MM.1S (cell line): ENCODE results near the gene TMEM79.

Source experiments
- DNase-seq: peaks from one replicate; pipeline ENCODE4 v3.0.0-alpha.2; 2015
- H2AFZ ChIP-seq: fragments of 300-600 bp; sonication (generic); 2 replicates; pipeline ENCODE4 v1.6.0; 2016; ENCODE audit warnings: antibody characterized with exemption, low read length
- H3F3A ChIP-seq: fragments of 300-600 bp; sonication (generic); 2 replicates; pipeline ENCODE4 v1.6.1; 2016; ENCODE audit warnings: mild to moderate bottlenecking, antibody characterized with exemption, low read length, moderate library complexity, mixed read lengths; ENCODE audit not compliant: insufficient read depth
- H3K27ac ChIP-seq: fragments of 300-600 bp; sonication (generic); 2 replicates; pipeline ENCODE4 v1.5.1; 2016; ENCODE audit warnings: mild to moderate bottlenecking, low read length
- H3K27me3 ChIP-seq: fragments of 300-600 bp; sonication (generic); replicated peaks from 2 replicates; pipeline ENCODE4 v1.6.0; 2016; ENCODE audit warnings: low read length; ENCODE audit not compliant: insufficient read depth
- H3K36me3 ChIP-seq: fragments of 300-600 bp; sonication (generic); replicated peaks from 2 replicates; pipeline ENCODE4 v1.6.1; 2016; ENCODE audit warnings: mild to moderate bottlenecking, low read length, mixed read lengths; ENCODE audit not compliant: insufficient read depth
- H3K4me1 ChIP-seq: fragments of 300-600 bp; sonication (generic); 2 replicates; pipeline ENCODE4 v1.6.1; 2016; ENCODE audit warnings: low read length, mixed read lengths
- H3K4me2 ChIP-seq: fragments of 300-600 bp; sonication (generic); 2 replicates; pipeline ENCODE4 v1.6.0; 2016; ENCODE audit warnings: low read depth, low read length
- H3K4me3 ChIP-seq: fragments of 300-600 bp; sonication (generic); 2 replicates; pipeline ENCODE4 v1.5.1; 2016; ENCODE audit warnings: low read length, mixed read lengths
- H3K79me2 ChIP-seq: fragments of 300-600 bp; sonication (generic); 2 replicates; pipeline ENCODE4 v1.6.1; 2016; ENCODE audit warnings: mixed run types, low read length, mixed read lengths
- H3K9ac ChIP-seq: fragments of 300-600 bp; sonication (generic); 2 replicates; pipeline ENCODE4 v1.6.1; 2016; ENCODE audit warnings: low read length, mixed read lengths
- H3K9me2 ChIP-seq: fragments of 300-600 bp; sonication (generic); replicated peaks from 2 replicates; pipeline ENCODE4 v1.6.1; 2016; ENCODE audit warnings: mild to moderate bottlenecking, low read length, mixed read lengths; ENCODE audit not compliant: insufficient read depth
- H3K9me3 ChIP-seq: fragments of 300-600 bp; sonication (generic); replicated peaks from 2 replicates; pipeline ENCODE4 v1.6.1; 2016; ENCODE audit warnings: mild to moderate bottlenecking, low read length, mixed read lengths; ENCODE audit not compliant: insufficient read depth
- H4K20me1 ChIP-seq: fragments of 300-600 bp; sonication (generic); 2 replicates; pipeline ENCODE4 v1.6.1; 2016; ENCODE audit warnings: mild to moderate bottlenecking, low read length, moderate library complexity, mixed read lengths; ENCODE audit not compliant: insufficient read depth
- CTCF ChIP-seq: fragments of 300-600 bp; sonication (generic); IDR thresholded peaks from 2 replicates; pipeline ENCODE4 v1.5.1; 2016; ENCODE audit warnings: antibody characterized with exemption, low read length, mixed read lengths
- EZH2 ChIP-seq: fragments of 300-600 bp; sonication (generic); optimal IDR thresholded peaks from 2 replicates; pipeline ENCODE3; 2017; ENCODE audit warnings: low read depth, mild to moderate bottlenecking, antibody characterized with exemption, low read length, mixed read lengths
- EZH2phosphoT487 ChIP-seq: fragments of 300-600 bp; sonication (generic); IDR thresholded peaks from 2 replicates; pipeline ENCODE4 v1.6.1; 2018; ENCODE audit warnings: antibody characterized with exemption, low read length

TMEM79 gene

GRCh38 chr1:156308078-156308477 lies 24.0 kb downstream of the TMEM79 start:
- DNase-seq: no peak
- H3K36me3 ChIP-seq: peaks cover 26% of the 10 kb centered on the region; the same call in 1 of the 2 replicates
- no peak for TF ChIP-seq EZH2phosphoT487
- TF ChIP-seq EZH2: no peak
- TF ChIP-seq CTCF: no peak
- H3F3A ChIP-seq: peaks cover 6% of the 10 kb centered on the region; the same call in 1 of the 2 replicates
- no peaks in the 10 kb centered on the region for H3K4me1 ChIP-seq
- no peaks in the 10 kb centered on the region for H3K9me2 ChIP-seq
- H3K4me2 ChIP-seq: no peak overlapping the region
- H3K4me3 ChIP-seq: no peak overlapping the region
- H3K27ac ChIP-seq: no peak overlapping the region
- no peaks in the 10 kb centered on the region for H3K27me3 ChIP-seq
- no peaks in the 10 kb centered on the region for H4K20me1 ChIP-seq
- peaks cover 5% of the 10 kb centered on the region; the same call in 1 of the 2 replicates for H3K79me2 ChIP-seq
- H2AFZ ChIP-seq: no peak overlapping the region
- H3K9ac ChIP-seq: no peak overlapping the region
- H3K9me3 ChIP-seq: no peaks in the 10 kb centered on the region

- no peaks in the 10 kb centered on the region for H3K9me3 ChIP-seq
- no peak overlapping the region for H2AFZ ChIP-seq
- H3K36me3 ChIP-seq: peaks cover 37% of the 10 kb centered on the region
- peaks cover 6% of the 10 kb centered on the region; the same call in 1 of the 2 replicates for H3F3A ChIP-seq
- TF ChIP-seq CTCF (no peak), EZH2 (no peak), EZH2phosphoT487 (no peak)
- no peaks in the 10 kb centered on the region for H3K27me3 ChIP-seq
- H3K9ac ChIP-seq: no peak overlapping the region
- peaks cover 9% of the 10 kb centered on the region; the same call in 1 of the 2 replicates for H3K79me2 ChIP-seq
- H3K9me2 ChIP-seq: no peaks in the 10 kb centered on the region
- no peak overlapping the region for H3K4me2 ChIP-seq
- H3K4me3 ChIP-seq: no peak overlapping the region
- H4K20me1 ChIP-seq: no peaks in the 10 kb centered on the region
- H3K4me1 ChIP-seq: no peaks in the 10 kb centered on the region
- no peak for DNase-seq
- H3K27ac ChIP-seq: no peak overlapping the region
These were observed 26.8 kb downstream of the TMEM79 start for GRCh38 chr1:156310962-156311361.

- Histone ChIP-seq H3K9me2 (no peaks in the 10 kb centered on the region), H2AFZ (no peak overlapping the region), H3K9me3 (no peaks in the 10 kb centered on the region), H3K4me3 (no peak overlapping the region), H3F3A (peaks cover 6% of the 10 kb centered on the region), H3K79me2 (peaks cover 35% of the 10 kb centered on the region), H3K27ac (no peak overlapping the region), H4K20me1 (no peaks in the 10 kb centered on the region), H3K4me2 (no peak overlapping the region), H3K9ac (no peak overlapping the region), H3K4me1 (no peaks in the 10 kb centered on the region), H3K36me3 (peaks cover 58% of the 10 kb centered on the region), H3K27me3 (no peaks in the 10 kb centered on the region)
- TF ChIP-seq EZH2 (no peak), EZH2phosphoT487 (no peak), CTCF (no peak)
- no peak for DNase-seq
These were observed 32.8 kb downstream of the TMEM79 start for GRCh38 chr1:156316909-156317308.
